Measurements from ENCODE around the gene ZGRF1. TPM values are rescaled to one million over a fixed set of nuclear protein-coding genes. Genes with fewer than 3 reads are reported as not detected.

ZGRF1 gene
- total RNA-seq, 1 experiment from 2014 or later: 21.4 TPM

DNA sequence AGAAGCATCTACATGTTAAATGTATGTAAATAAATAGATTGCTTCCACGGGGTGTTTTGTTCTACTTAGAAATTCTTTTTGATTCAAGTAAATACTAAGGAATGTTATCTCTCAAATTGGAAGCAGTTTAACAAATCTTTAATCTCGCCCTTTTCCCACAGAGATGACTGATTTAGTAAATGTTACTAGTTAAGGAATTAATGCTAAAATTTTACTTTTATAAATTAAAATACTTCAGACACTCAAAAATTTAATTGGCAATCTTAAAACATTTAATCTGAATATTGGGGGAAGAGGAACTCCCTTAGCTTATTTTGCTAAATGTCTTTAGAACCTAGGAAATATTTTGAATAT lies 12.3 kb upstream of the ZGRF1 start:
- intact Hi-C loops (cut with micrococcal nuclease): no loop called here
- Histone ChIP-seq H3K9me3 (ENCODE audit: control insufficient read depth in 1 of 2, insufficient read depth in 1 of 2, low read depth in 1 of 2, low read length in 2 of 2) (no peaks in the 10 kb centered on the region), H3K79me2 (ENCODE audit: insufficient read depth, low read length) (no peaks in the 10 kb centered on the region; the same call in 1 of the 2 replicates), H4K20me1 (ENCODE audit: insufficient read depth) (no peaks in the 10 kb centered on the region), H2AFZ (ENCODE audit: low read depth, low read length, poor library complexity, severe bottlenecking) (no peak overlapping the region), H3K9me2 (ENCODE audit: insufficient read depth) (no peaks in the 10 kb centered on the region), H3K4me3 (replicated peaks in 1 of 2; ENCODE audit: low read depth in 1 of 2, low read length in 2 of 2) (no peak overlapping the region), H3K9ac (ENCODE audit: low read length) (no peak overlapping the region), H3K4me2 (ENCODE audit: low read length) (no peak overlapping the region), H3K4me1 (ENCODE audit: control insufficient read depth in 1 of 2, insufficient read depth in 2 of 2, low read length in 2 of 2) (no peaks in the 10 kb centered on the region), H3K36me3 (ENCODE audit: control insufficient read depth in 1 of 2, insufficient read depth in 2 of 2, low read length in 2 of 2) (peaks cover 22 to 62% of the 10 kb centered on the region in 2 experiments; a peak in 3 of 4 replicates), H3K27me3 (ENCODE audit: insufficient read depth, low read length) (no peaks in the 10 kb centered on the region), H3K27ac (ENCODE audit: low read depth, low read length) (no peak overlapping the region)
- ATAC-seq (no peak), DNase-seq (ENCODE audit: low read depth, low spot score) (no peak)
- TF ChIP-seq FOSL1 (IDR thresholded peaks at IDR 0.05; ENCODE audit: low read depth) (no peak), EZH2 (IDR thresholded peaks at IDR 0.05) (no peak), RAD21 (IDR thresholded peaks at IDR 0.05; ENCODE audit: low read depth) (no peak), SRF (IDR thresholded peaks at IDR 0.05; ENCODE audit: low read depth) (no peak), SP1 (IDR thresholded peaks at IDR 0.05; ENCODE audit: low read depth) (no peak), SIN3A (IDR thresholded peaks at IDR 0.05; ENCODE audit: low read depth) (no peak), ZFX (IDR thresholded peaks at IDR 0.05) (no peak), JUND (IDR thresholded peaks at IDR 0.05) (no peak), EZH2phosphoT487 (IDR thresholded peaks at IDR 0.05; ENCODE audit: borderline replicate concordance) (no peak), ELF1 (IDR thresholded peaks at IDR 0.05; ENCODE audit: borderline replicate concordance, low read depth) (no peak), TCF7L2 (IDR thresholded peaks at IDR 0.05; ENCODE audit: borderline replicate concordance, extremely low read depth, insufficient read depth, insufficient read length) (no peak)
- TF ChIP-seq, protein P1, sequence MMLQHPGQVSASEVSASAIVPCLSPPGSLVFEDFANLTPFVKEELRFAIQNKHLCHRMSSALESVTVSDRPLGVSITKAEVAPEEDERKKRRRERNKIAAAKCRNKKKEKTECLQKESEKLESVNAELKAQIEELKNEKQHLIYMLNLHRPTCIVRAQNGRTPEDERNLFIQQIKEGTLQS (IDR thresholded peaks at IDR 0.05): no peak
- RAD21 ChIA-PET (ENCODE audit: low non-redundant PET in 1 of 2, low total read pairs in 2 of 2, uncharacterized antibody in 2 of 2, unreplicated experiment in 2 of 2): no interaction called here
- CTCF ChIA-PET: no interaction called here
- no TSS peak for BruUV-seq (replicated peaks)
- POLR2A ChIA-PET: no interaction called here

DNA sequence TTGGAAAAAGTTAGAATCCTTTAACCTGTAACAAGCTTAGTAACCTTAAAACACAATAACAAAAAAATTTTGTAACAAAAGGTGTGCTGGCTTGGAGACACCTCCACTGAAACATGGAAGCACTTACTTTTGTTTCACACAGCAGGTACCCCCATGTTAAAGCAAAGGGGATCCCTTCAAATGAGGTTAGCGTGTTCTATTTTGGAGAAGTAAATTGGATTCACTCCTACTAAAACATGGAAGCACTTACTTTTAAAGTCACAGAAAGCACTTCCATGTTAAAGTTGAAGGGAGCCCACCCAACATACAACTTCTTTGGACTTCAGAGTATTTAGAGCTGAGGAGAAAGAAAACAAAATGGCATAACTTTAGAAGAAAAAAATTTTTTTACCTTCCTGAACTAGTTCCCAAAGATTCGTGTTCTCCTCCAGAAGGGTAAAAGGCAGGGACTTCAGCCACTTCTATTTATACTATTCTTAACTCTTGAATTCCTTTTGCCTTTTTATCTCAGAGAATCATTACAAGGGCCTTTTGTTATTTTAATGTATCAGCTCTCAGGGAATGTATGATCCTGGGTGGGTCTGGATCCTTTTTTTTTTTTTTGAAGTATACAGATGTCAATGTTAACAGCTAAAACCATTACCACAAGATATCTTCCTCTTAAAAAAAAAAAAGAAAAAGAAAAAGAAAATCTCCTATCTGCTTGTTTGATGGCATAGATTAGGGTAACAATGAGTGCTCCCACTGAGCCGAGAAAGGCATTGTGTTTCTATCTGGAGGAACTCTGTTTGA lies 11.8 kb upstream of the ZGRF1 start:
- Histone ChIP-seq H3K27ac (ENCODE audit: low read depth, low read length) (no peak overlapping the region), H3K9me2 (ENCODE audit: insufficient read depth) (no peaks in the 10 kb centered on the region), H3K9me3 (ENCODE audit: control insufficient read depth in 1 of 2, insufficient read depth in 1 of 2, low read depth in 1 of 2, low read length in 2 of 2) (no peaks in the 10 kb centered on the region), H2AFZ (ENCODE audit: low read depth, low read length, poor library complexity, severe bottlenecking) (no peak overlapping the region), H4K20me1 (ENCODE audit: insufficient read depth) (no peaks in the 10 kb centered on the region), H3K27me3 (ENCODE audit: insufficient read depth, low read length) (no peaks in the 10 kb centered on the region), H3K4me1 (ENCODE audit: control insufficient read depth in 1 of 2, insufficient read depth in 2 of 2, low read length in 2 of 2) (no peaks in the 10 kb centered on the region), H3K4me3 (replicated peaks in 1 of 2; ENCODE audit: low read depth in 1 of 2, low read length in 2 of 2) (no peak overlapping the region), H3K79me2 (ENCODE audit: insufficient read depth, low read length) (peaks cover 4% of the 10 kb centered on the region; the same call in 1 of the 2 replicates), H3K9ac (ENCODE audit: low read length) (no peak overlapping the region), H3K4me2 (ENCODE audit: low read length) (no peak overlapping the region), H3K36me3 (ENCODE audit: control insufficient read depth in 1 of 2, insufficient read depth in 2 of 2, low read length in 2 of 2) (peaks cover 17 to 59% of the 10 kb centered on the region in 2 experiments; a peak in 3 of 4 replicates)
- intact Hi-C loops (cut with micrococcal nuclease): no loop called here
- no peak for DNase-seq (ENCODE audit: low read depth, low spot score)
- ChIA-PET CTCF (no interaction called here), POLR2A (no interaction called here), RAD21 (ENCODE audit: low non-redundant PET in 1 of 2, low total read pairs in 2 of 2, uncharacterized antibody in 2 of 2, unreplicated experiment in 2 of 2) (no interaction called here)
- BruUV-seq (replicated peaks): no TSS peak
- no peak for ATAC-seq
- TF ChIP-seq EZH2 (IDR thresholded peaks at IDR 0.05): no peak

Data from HCT116 (cell line).